ENCODE results near the gene SLX1A. TPM values are rescaled to one million over a fixed set of nuclear protein-coding genes. Genes with fewer than 3 reads are reported as not detected.
"Not testable (repeated sequence)": the region's sequence is repeated elsewhere in the genome, so short reads cannot be mapped to it uniquely, and the experiment has no call there.

Gene SLX1A
- total and polyA plus RNA-seq, 2 experiments from 2014 or later = 32.2 to 32.6 TPM

DNA sequence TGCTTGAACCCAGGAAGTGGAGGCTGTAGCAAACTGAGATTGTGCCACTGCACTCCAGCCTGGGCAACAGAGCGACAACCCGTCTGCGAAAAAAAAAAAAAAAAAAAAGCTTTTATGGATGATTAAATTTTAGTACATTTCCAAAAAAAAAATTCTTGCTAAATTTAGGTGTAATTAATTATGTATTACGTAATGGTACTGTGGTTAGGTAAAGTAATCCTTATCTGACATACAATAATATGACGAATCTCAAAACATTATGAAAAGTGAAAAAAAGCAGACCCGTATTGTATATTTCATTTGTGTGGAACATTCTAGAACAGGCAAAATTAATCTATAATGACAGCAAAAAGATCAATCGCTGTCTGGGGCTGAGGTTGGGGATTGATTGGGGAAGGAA is 20.6 kb upstream of the SLX1A start:
- TF ChIP-seq EZH2phosphoT487 (IDR thresholded peaks at IDR 0.05; ENCODE audit: insufficient read depth, low read depth) (no peak), EZH2 (IDR thresholded peaks at IDR 0.05; ENCODE audit: insufficient read depth, poor library complexity, severe bottlenecking) (no peak)
- H3K9me2 ChIP-seq (ENCODE audit: insufficient read depth) = no peaks in the 10 kb centered on the region
- H3K79me2 ChIP-seq (ENCODE audit: insufficient read depth) = no peaks in the 10 kb centered on the region
- H2AFZ ChIP-seq = no peak overlapping the region
- in situ Hi-C loops (cut with MboI) = no loop called here
- DNase-seq = no peak
- H3K9me3 ChIP-seq (ENCODE audit: low read depth) = no peaks in the 10 kb centered on the region
- H3K4me3 ChIP-seq = no peak overlapping the region
- no peaks in the 10 kb centered on the region for H3K4me1 ChIP-seq (ENCODE audit: insufficient read depth)
- no peak overlapping the region for H3K4me2 ChIP-seq (ENCODE audit: unreplicated experiment)
- no peak overlapping the region for H3K9ac ChIP-seq
- H3K27ac ChIP-seq = no peak overlapping the region
- no peaks in the 10 kb centered on the region for H3F3A ChIP-seq (ENCODE audit: insufficient read depth)
- 88 to 95% methylated on average over 7 of the region's 7 CpGs for WGBS, 2 experiments (ENCODE audit: low coverage in 1 of 2, low lambda C conversion rate in 2 of 2, missing lambda C conversion rate in 2 of 2)
- H3K27me3 ChIP-seq (replicated peaks; ENCODE audit: insufficient read depth) = no peaks in the 10 kb centered on the region
- no peaks in the 10 kb centered on the region for H4K20me1 ChIP-seq (ENCODE audit: insufficient read depth)
- no peaks in the 10 kb centered on the region for H3K36me3 ChIP-seq (ENCODE audit: low read depth)

GRCh38 chr16:30176876-30177275 is 16.8 kb upstream of the SLX1A start:
- H3K9me3 ChIP-seq (ENCODE audit: low read depth); H3K4me3 ChIP-seq: not testable (repeated sequence)
- 87 to 92% methylated on average over 6 of the region's 6 CpGs for WGBS, 2 experiments (ENCODE audit: low coverage in 1 of 2, low lambda C conversion rate in 2 of 2, missing lambda C conversion rate in 2 of 2)

DNA sequence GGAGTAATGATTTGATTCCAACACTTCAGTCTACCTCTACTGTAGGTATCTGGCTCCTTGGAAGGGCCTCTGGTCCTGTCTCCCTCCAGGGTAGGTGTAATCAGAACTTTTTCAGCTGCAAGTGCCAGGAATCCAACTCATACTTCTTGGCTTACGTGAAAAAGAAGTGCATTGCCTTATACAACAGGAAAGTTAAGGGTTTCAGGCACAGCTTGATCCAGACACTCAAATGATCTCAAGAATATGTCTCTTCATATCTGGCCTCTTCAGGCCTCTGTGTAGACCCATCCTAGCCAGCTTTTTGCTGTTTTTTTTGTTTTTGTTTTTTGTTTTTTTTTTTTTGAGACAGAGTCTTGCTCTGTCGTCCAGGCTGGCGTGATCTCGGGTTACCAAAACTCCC is 14.5 kb upstream of the SLX1A start:
- Histone ChIP-seq H3K9ac (no peak overlapping the region), H4K20me1 (ENCODE audit: insufficient read depth) (no peaks in the 10 kb centered on the region), H3K79me2 (ENCODE audit: insufficient read depth) (no peaks in the 10 kb centered on the region), H3K4me3 (no peak overlapping the region), H3K9me3 (ENCODE audit: low read depth) (no peaks in the 10 kb centered on the region), H3K27ac (no peak overlapping the region), H3F3A (ENCODE audit: insufficient read depth) (no peaks in the 10 kb centered on the region), H3K36me3 (ENCODE audit: low read depth) (no peaks in the 10 kb centered on the region), H3K9me2 (ENCODE audit: insufficient read depth) (no peaks in the 10 kb centered on the region), H3K27me3 (replicated peaks; ENCODE audit: insufficient read depth) (no peaks in the 10 kb centered on the region), H3K4me1 (ENCODE audit: insufficient read depth) (no peaks in the 10 kb centered on the region), H2AFZ (no peak overlapping the region), H3K4me2 (ENCODE audit: unreplicated experiment) (no peak overlapping the region)
- no peak for DNase-seq
- WGBS, 2 experiments (ENCODE audit: low coverage in 1 of 2, low lambda C conversion rate in 2 of 2, missing lambda C conversion rate in 2 of 2) = 63 to 67% methylated on average over 4 of the region's 4 CpGs
- in situ Hi-C loops (cut with MboI) = no loop called here
- TF ChIP-seq EZH2 (IDR thresholded peaks at IDR 0.05; ENCODE audit: insufficient read depth, poor library complexity, severe bottlenecking) (no peak), EZH2phosphoT487 (IDR thresholded peaks at IDR 0.05; ENCODE audit: insufficient read depth, low read depth) (no peak)

More at GRCh38 chr16:30176876-30177275, 16.8 kb upstream of the SLX1A start:
- H3K36me3 ChIP-seq (ENCODE audit: low read depth); H3K4me2 ChIP-seq (ENCODE audit: unreplicated experiment); H3K9ac ChIP-seq; H3K79me2 ChIP-seq (ENCODE audit: insufficient read depth); in situ Hi-C loops (cut with MboI); H3K27ac ChIP-seq; H3K9me2 ChIP-seq (ENCODE audit: insufficient read depth); DNase-seq; H2AFZ ChIP-seq; H3K4me1 ChIP-seq (ENCODE audit: insufficient read depth); H3F3A ChIP-seq (ENCODE audit: insufficient read depth); H3K27me3 ChIP-seq (replicated peaks; ENCODE audit: insufficient read depth); H4K20me1 ChIP-seq (ENCODE audit: insufficient read depth): not testable (repeated sequence)

DNA sequence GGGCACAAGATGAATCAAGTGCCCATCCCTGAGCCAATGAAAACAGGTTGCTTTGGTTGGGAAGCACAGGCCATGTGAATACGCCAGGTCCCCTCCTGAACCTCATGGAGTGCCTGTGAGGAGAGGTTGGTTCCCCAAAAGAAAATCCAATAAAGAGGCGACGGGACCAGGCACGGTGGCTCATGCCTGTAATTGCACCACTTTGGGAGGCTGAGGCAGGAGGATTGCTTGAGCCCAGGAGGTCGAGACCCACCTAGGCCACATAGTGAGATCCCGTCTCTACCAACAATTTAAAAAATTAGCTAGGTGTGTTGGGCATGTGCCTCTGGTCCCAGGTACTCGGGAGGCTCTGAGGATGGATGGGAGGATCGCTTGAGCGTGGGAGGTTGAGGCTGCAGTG is 13.7 kb upstream of the SLX1A start:
- no peaks in the 10 kb centered on the region for H3K9me2 ChIP-seq (ENCODE audit: insufficient read depth)
- H3K27me3 ChIP-seq (replicated peaks; ENCODE audit: insufficient read depth) = no peaks in the 10 kb centered on the region
- no peaks in the 10 kb centered on the region for H3K9me3 ChIP-seq (ENCODE audit: low read depth)
- no peaks in the 10 kb centered on the region for H3F3A ChIP-seq (ENCODE audit: insufficient read depth)
- H3K4me1 ChIP-seq (ENCODE audit: insufficient read depth) = no peaks in the 10 kb centered on the region
- WGBS, 2 experiments (ENCODE audit: low coverage in 1 of 2, low lambda C conversion rate in 2 of 2, missing lambda C conversion rate in 2 of 2) = 80 to 87% methylated on average over 9 of the region's 9 CpGs
- in situ Hi-C loops (cut with MboI) = no loop called here
- no peak overlapping the region for H2AFZ ChIP-seq
- no peaks in the 10 kb centered on the region for H3K79me2 ChIP-seq (ENCODE audit: insufficient read depth)
- H3K4me3 ChIP-seq = no peak overlapping the region
- H3K36me3 ChIP-seq (ENCODE audit: low read depth) = no peaks in the 10 kb centered on the region
- no peak overlapping the region for H3K4me2 ChIP-seq (ENCODE audit: unreplicated experiment)
- no peak overlapping the region for H3K27ac ChIP-seq
- no peaks in the 10 kb centered on the region for H4K20me1 ChIP-seq (ENCODE audit: insufficient read depth)
- TF ChIP-seq EZH2 (IDR thresholded peaks at IDR 0.05; ENCODE audit: insufficient read depth, poor library complexity, severe bottlenecking) (no peak), EZH2phosphoT487 (IDR thresholded peaks at IDR 0.05; ENCODE audit: insufficient read depth, low read depth) (no peak)
- no peak overlapping the region for H3K9ac ChIP-seq
- no peak for DNase-seq

DNA sequence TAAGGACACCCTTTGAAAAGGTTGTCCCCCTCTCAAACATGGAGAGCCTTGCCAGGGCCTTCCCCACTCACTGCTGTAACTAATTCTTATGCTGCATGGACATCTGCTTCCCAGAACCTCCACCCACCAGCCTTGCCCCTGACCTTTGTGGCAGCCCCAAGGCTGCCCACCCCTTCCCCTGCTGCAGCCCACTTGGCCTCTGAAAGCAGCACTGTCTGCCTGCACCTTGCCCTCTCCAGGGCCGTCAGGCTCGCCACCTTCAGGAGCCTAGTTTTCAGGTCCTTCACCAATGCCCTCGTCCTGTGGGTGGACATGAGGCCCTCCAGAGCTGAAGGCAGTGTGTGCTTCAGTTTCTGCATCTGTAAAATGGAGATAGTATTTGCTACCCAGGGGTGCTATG is 12.9 kb upstream of the SLX1A start:
- Histone ChIP-seq H3K27me3 (replicated peaks; ENCODE audit: insufficient read depth) (no peaks in the 10 kb centered on the region), H4K20me1 (ENCODE audit: insufficient read depth) (no peaks in the 10 kb centered on the region), H3K79me2 (ENCODE audit: insufficient read depth) (no peaks in the 10 kb centered on the region), H3K36me3 (ENCODE audit: low read depth) (no peaks in the 10 kb centered on the region), H3K9ac (no peak overlapping the region), H3K4me1 (ENCODE audit: insufficient read depth) (no peaks in the 10 kb centered on the region), H2AFZ (no peak overlapping the region), H3K9me2 (ENCODE audit: insufficient read depth) (no peaks in the 10 kb centered on the region), H3F3A (ENCODE audit: insufficient read depth) (no peaks in the 10 kb centered on the region), H3K27ac (no peak overlapping the region), H3K4me2 (ENCODE audit: unreplicated experiment) (no peak overlapping the region), H3K9me3 (ENCODE audit: low read depth) (no peaks in the 10 kb centered on the region), H3K4me3 (no peak overlapping the region)
- DNase-seq = no peak
- in situ Hi-C loops (cut with MboI) = no loop called here
- TF ChIP-seq EZH2 (IDR thresholded peaks at IDR 0.05; ENCODE audit: insufficient read depth, poor library complexity, severe bottlenecking) = no peak
- TF ChIP-seq EZH2phosphoT487 (IDR thresholded peaks at IDR 0.05; ENCODE audit: insufficient read depth, low read depth) = no peak
- 61 to 68% methylated on average over 3 of the region's 3 CpGs for WGBS, 2 experiments (ENCODE audit: low coverage in 1 of 2, low lambda C conversion rate in 2 of 2, missing lambda C conversion rate in 2 of 2)
